HepG2 (cell line): ENCODE results near the gene SPAG7. TPM values are rescaled to one million over a fixed set of nuclear protein-coding genes. Genes with fewer than 3 reads are reported as not detected.

Experiments
- ATAD3A ChIP-seq: sonication (generic); formaldehyde crosslinking; IDR thresholded peaks from 2 replicates; pipeline ENCODE4 v1.4.0; 2020; ENCODE audit warnings: missing genetic modification reagents
- BHLHE40 ChIP-seq: IDR thresholded peaks from 2 replicates; pipeline ENCODE4 v1.6.1; 2011; ENCODE audit warnings: low read length, improper control_type of control experiment
- FOSL1 ChIP-seq: sonication (generic); formaldehyde crosslinking; IDR thresholded peaks from 2 replicates; pipeline ENCODE4 v1.9.0; 2021; ENCODE audit warnings: missing genetic modification reagents, borderline replicate concordance
- KAT8 ChIP-seq: IDR thresholded peaks from 2 replicates; pipeline ENCODE4 v1.6.1; 2016; ENCODE audit warnings: missing genetic modification reagents, missing compliant biosample characterization
- LCORL ChIP-seq, 2 experiments: fragments of 450-650 bp in 1 of 2; sonication (generic) in 1 of 2; formaldehyde crosslinking in 1 of 2; IDR thresholded peaks; 2 replicates each; pipeline versions ENCODE4 v1.5.0 to v1.6.1; 2017 to 2020; ENCODE audit warnings: antibody characterized with exemption in 1 of 2, missing genetic modification reagents in 1 of 2
- NFRKB ChIP-seq: fragments of 450-650 bp; IDR thresholded peaks from 2 replicates; pipeline ENCODE4 v1.6.1; 2017
- PCBP1 ChIP-seq: fragments of 200-400 bp; formaldehyde crosslinking; IDR thresholded peaks from 2 replicates; pipeline ENCODE4 v1.6.1; 2017; ENCODE audit warnings: mild to moderate bottlenecking, low read depth, low read length, borderline replicate concordance
- PHF21A ChIP-seq: sonication (generic); formaldehyde crosslinking; IDR thresholded peaks from 2 replicates; pipeline ENCODE4 v1.5.0; 2020; ENCODE audit warnings: mild to moderate bottlenecking, missing genetic modification reagents
- SETDB1 ChIP-seq: sonication (generic); formaldehyde crosslinking; IDR thresholded peaks from 2 replicates; pipeline ENCODE4 v1.5.1; 2020; ENCODE audit warnings: missing genetic modification reagents, mild to moderate bottlenecking, borderline replicate concordance
- ZBTB20 ChIP-seq: sonication (generic); formaldehyde crosslinking; IDR thresholded peaks from 2 replicates; pipeline ENCODE4 v1.8.1; 2023; ENCODE audit warnings: missing genetic modification reagents, low read depth, mild to moderate bottlenecking, borderline replicate concordance
- ZBTB42 ChIP-seq: sonication (generic); formaldehyde crosslinking; IDR thresholded peaks from 2 replicates; pipeline ENCODE4 v1.5.0; 2020; ENCODE audit warnings: mild to moderate bottlenecking, missing genetic modification reagents
- ZC3H4 ChIP-seq: sonication (generic); formaldehyde crosslinking; IDR thresholded peaks from 2 replicates; pipeline ENCODE4 v1.4.0; 2020; ENCODE audit warnings: missing genetic modification reagents, borderline replicate concordance
- ZKSCAN5 ChIP-seq: sonication (generic); formaldehyde crosslinking; IDR thresholded peaks from 2 replicates; pipeline ENCODE4 v1.5.1; 2020; ENCODE audit warnings: mild to moderate bottlenecking, missing genetic modification reagents
- ZNF124 ChIP-seq: sonication (generic); formaldehyde crosslinking; IDR thresholded peaks from 2 replicates; pipeline ENCODE4 v1.4.0; 2020; ENCODE audit warnings: missing genetic modification reagents
- ZNF180 ChIP-seq: sonication (generic); formaldehyde crosslinking; IDR thresholded peaks from 2 replicates; pipeline ENCODE4 v1.4.0; 2020; ENCODE audit warnings: low read depth, missing genetic modification reagents, borderline replicate concordance
- ZNF230 ChIP-seq: sonication (generic); formaldehyde crosslinking; IDR thresholded peaks from 2 replicates; pipeline ENCODE4 v1.4.0; 2020; ENCODE audit warnings: mild to moderate bottlenecking, missing genetic modification reagents
- ZNF34 ChIP-seq: sonication (generic); formaldehyde crosslinking; IDR thresholded peaks from 2 replicates; pipeline ENCODE4 v1.4.0; 2020; ENCODE audit warnings: mild to moderate bottlenecking, missing genetic modification reagents, borderline replicate concordance
- ZNF720 ChIP-seq: sonication (generic); formaldehyde crosslinking; IDR thresholded peaks from 2 replicates; pipeline ENCODE4 v1.4.0; 2020; ENCODE audit warnings: missing genetic modification reagents
- ZNF75D ChIP-seq: sonication (generic); formaldehyde crosslinking; IDR thresholded peaks from 2 replicates; pipeline ENCODE4 v1.8.1; 2023; ENCODE audit warnings: missing genetic modification reagents, mild to moderate bottlenecking, borderline replicate concordance
- polyA plus RNA-seq, 8 experiments: library from polyadenylated mRNA; depleted of rRNA in 3 of 8; stranded (reverse) in 7 of 8; unstranded in 1 of 8; fragments of >200 nt; fragmentation: Illumina TruSeq in 4 of 8; extraction: Trizol in 4 of 8; gene quantifications; 2 replicates each; pipeline versions ENCODE4 v1.2.1 to v1.2.3, GENCODE V29; 2011 to 2016; ENCODE audit warnings: low read depth in 4 of 8, missing spikeins in 1 of 8, mixed read lengths in 1 of 8; ENCODE audit not compliant: insufficient read depth in 1 of 8
- total RNA-seq, 5 experiments: library from RNA; depleted of rRNA; stranded (reverse); fragments of >200 nt; fragmentation: Illumina TruSeq; extraction: Trizol; gene quantifications; 2 replicates each; pipeline ENCODE4 v1.2.3, GENCODE V29; 2016; ENCODE audit warnings: low read depth in 1 of 5
- TF ChIP-seq, protein P1 (sequence below): IDR thresholded peaks from 2 replicates; pipeline ENCODE4 v1.6.1; 2016; ENCODE audit warnings: mild to moderate bottlenecking, missing biosample characterization, missing genetic modification reagents
- TF ChIP-seq, protein P2 (sequence below): sonication (generic); formaldehyde crosslinking; IDR thresholded peaks from 2 replicates; pipeline ENCODE4 v1.9.0; 2022; ENCODE audit warnings: low read depth, missing genetic modification reagents
- TF ChIP-seq, protein P3 (sequence below): sonication (generic); formaldehyde crosslinking; IDR thresholded peaks from 2 replicates; pipeline ENCODE4 v1.5.0; 2020; ENCODE audit warnings: missing genetic modification reagents, mild to moderate bottlenecking, borderline replicate concordance
- TF ChIP-seq, protein P4 (sequence below): sonication (generic); formaldehyde crosslinking; conservative IDR thresholded peaks from 2 replicates; pipeline ENCODE4 v1.5.0; 2020; ENCODE audit warnings: missing genetic modification reagents

SPAG7 gene
- total and polyA plus RNA-seq, 2 of the 13 experiments (the other 11 are each of a cell fraction or from before 2014, with no cell fraction given), result 51.0 to 59.0 TPM

DNA sequence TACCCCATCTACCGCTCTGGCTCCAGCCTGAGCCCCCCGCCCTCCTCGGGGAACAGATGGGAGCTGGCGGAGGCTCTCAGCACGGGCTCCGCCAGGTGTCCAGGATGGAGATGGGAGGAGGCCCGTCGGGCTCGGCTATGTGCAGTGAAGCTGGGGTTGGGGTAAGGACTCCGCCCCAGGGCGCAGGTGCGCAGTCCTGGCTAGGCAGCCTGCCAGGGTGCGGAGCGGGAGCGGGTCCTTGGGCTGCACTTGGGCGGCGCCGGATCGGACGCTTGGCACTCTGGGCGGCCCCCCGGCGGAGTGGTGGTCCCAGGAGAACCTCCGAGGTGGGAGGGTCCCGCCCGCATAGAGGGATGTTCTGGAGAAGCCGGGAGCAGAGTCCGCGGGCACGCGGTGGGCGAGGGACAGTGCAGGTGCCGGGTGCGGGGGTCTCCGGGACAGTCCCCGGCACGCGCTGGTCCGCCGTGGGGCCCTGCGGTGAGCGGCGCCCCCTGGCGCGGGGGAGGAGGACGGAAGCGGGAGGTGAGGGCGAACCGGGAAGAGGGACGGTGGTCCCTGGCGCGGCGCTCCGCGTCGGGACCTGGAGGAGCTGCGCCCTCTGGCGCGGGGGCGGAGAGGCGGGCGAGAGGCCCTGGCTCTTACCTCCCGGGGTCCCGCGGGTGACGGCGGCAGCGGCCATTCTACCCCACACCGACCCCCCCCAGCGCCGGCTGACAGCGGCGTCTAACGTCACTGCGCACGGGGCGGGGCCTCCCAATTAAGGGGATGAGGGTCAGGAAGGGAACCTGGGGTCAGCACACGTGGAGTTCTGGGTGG is 19.5 kb upstream of the SPAG7 start, which contains the start of gene CAMTA2 (continued):
- TF ChIP-seq PCBP1, result no peak
- 0 out of 2 replicates have a peak, but pooled peaks have one; percentile 29 for TF ChIP-seq ZNF180
- no peak for TF ChIP-seq NFRKB
- no peak for TF ChIP-seq SETDB1 (CRISPR knock-in tag)
- TF ChIP-seq, protein P1, sequence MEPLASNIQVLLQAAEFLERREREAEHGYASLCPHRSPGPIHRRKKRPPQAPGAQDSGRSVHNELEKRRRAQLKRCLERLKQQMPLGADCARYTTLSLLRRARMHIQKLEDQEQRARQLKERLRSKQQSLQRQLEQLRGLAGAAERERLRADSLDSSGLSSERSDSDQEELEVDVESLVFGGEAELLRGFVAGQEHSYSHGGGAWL (CRISPR knock-in tag), result peak; percentile 86
- TF ChIP-seq ZNF230 (CRISPR knock-in tag), result no peak
- TF ChIP-seq, protein P2, sequence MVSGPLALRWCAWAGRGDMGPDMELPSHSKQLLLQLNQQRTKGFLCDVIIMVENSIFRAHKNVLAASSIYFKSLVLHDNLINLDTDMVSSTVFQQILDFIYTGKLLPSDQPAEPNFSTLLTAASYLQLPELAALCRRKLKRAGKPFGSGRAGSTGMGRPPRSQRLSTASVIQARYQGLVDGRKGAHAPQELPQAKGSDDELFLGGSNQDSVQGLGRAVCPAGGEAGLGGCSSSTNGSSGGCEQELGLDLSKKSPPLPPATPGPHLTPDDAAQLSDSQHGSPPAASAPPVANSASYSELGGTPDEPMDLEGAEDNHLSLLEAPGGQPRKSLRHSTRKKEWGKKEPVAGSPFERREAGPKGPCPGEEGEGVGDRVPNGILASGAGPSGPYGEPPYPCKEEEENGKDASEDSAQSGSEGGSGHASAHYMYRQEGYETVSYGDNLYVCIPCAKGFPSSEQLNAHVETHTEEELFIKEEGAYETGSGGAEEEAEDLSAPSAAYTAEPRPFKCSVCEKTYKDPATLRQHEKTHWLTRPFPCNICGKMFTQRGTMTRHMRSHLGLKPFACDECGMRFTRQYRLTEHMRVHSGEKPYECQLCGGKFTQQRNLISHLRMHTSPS (CRISPR knock-in tag), result no peak
- peak; percentile 75 for TF ChIP-seq PHF21A (CRISPR knock-in tag)
- TF ChIP-seq ZNF75D (CRISPR knock-in tag), result no peak
- no peak for TF ChIP-seq ATAD3A (CRISPR knock-in tag)
- TF ChIP-seq ZBTB42 (CRISPR knock-in tag), result no peak
- TF ChIP-seq ZBTB20 (CRISPR knock-in tag), result no peak
- TF ChIP-seq KAT8 (CRISPR knock-in tag), result peak; percentile 87
- no peak for TF ChIP-seq ZC3H4 (CRISPR knock-in tag)
- TF ChIP-seq ZNF124 (CRISPR knock-in tag), result 0 out of 2 replicates have a peak, but pooled peaks have one; percentile 26
- no peak for TF ChIP-seq ZKSCAN5 (CRISPR knock-in tag)
- no peak for TF ChIP-seq ZNF720
- TF ChIP-seq BHLHE40, result no peak
- TF ChIP-seq ZNF34 (CRISPR knock-in tag), result no peak
- no peak for TF ChIP-seq FOSL1
- TF ChIP-seq LCORL (IDR thresholded peaks at IDR 0.05), result no peak
- TF ChIP-seq LCORL (CRISPR knock-in tag; IDR thresholded peaks at IDR 0.05), result peak; percentile 69
- TF ChIP-seq, protein P3, sequence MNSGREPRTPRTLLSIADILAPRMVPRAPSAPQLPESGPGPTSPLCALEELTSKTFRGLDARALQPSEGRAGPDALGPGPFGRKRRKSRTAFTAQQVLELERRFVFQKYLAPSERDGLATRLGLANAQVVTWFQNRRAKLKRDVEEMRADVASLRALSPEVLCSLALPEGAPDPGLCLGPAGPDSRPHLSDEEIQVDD (CRISPR knock-in tag), result no peak; the same call in 1 of the 2 replicates
- TF ChIP-seq, protein P4, sequence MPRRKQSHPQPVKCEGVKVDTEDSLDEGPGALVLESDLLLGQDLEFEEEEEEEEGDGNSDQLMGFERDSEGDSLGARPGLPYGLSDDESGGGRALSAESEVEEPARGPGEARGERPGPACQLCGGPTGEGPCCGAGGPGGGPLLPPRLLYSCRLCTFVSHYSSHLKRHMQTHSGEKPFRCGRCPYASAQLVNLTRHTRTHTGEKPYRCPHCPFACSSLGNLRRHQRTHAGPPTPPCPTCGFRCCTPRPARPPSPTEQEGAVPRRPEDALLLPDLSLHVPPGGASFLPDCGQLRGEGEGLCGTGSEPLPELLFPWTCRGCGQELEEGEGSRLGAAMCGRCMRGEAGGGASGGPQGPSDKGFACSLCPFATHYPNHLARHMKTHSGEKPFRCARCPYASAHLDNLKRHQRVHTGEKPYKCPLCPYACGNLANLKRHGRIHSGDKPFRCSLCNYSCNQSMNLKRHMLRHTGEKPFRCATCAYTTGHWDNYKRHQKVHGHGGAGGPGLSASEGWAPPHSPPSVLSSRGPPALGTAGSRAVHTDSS (CRISPR knock-in tag), result no peak
